ENCODE data around the gene CAMTA1.
"Not testable (repeated sequence)": the region's sequence is repeated elsewhere in the genome, so short reads cannot be mapped to it uniquely, and the experiment has no call there.

Gene CAMTA1

DNA sequence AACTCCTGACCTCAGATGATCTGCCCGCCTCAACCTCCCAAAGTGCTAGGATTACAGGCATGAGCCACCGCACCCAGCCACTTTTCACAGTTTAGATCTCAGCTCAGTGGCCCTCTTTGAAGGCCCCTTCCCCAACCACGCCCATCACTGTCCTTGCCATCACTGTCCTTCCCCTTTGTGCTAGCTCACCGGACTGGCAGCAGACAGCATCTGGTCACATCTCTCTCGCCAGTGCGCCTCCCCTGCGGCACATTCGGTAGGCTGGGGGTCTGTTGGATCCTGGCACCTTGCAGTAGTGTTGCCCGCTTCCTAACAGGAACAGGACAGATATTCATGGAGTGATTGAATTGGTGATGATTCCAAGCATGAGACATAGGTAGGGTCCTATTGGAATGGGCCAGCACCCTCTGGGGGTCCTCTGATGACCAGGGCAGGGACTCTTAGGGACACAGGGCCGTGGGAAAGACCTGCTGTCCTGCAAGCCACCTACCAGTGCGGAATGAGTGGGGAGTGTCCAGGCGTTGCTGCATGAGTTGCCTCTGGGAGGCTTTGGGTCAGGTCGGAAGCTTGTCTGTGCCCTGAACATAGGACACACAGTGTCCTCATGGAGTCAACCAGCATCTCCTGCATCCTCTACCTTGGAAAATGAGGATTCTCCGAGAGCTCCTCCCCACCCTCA is 807.0 kb downstream of the CAMTA1 start:
- no peak for DNase-seq

- no peak for DNase-seq
Observed at GRCh38 chr1:7594002-7594713, 808.9 kb downstream of the CAMTA1 start.

DNA sequence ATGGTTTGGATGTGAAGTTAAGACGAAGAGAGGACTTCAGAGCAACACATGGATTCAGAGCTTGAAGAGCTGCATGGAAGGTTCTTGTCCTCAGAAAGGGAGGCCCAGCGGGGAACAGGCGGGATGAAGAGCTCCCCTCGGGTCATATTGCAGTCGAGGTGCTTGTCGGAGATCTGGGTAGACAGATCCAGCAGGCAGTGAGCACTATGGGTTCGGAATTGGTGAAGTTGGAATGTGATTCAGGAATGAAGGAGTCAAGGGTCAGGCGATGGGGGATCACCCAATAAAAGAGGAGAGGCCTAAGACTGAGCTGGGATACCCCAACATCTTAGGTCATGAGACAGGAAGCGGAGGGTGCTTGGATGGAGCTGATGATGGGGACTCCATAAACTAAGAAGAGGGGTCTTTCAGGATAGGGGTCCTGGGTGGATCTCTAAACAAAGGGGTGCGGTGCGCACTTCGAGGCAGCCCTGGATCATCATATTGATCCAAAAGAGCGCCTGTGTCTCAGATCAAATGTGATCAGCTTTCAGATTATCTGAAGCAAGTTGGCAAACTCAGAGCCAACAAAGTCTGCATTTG is 809.6 kb downstream of the CAMTA1 start:
- DNase-seq = no peak

- DNase-seq = no peak
Observed at GRCh38 chr1:7595336-7595735, 810.1 kb downstream of the CAMTA1 start.

GRCh38 chr1:7596126-7596965 is 811.1 kb downstream of the CAMTA1 start:
- DNase-seq = no peak

GRCh38 chr1:7598058-7598457 is 812.8 kb downstream of the CAMTA1 start:
- not testable (repeated sequence) for DNase-seq

- not testable (repeated sequence) for DNase-seq
Observed at GRCh38 chr1:7604906-7605305, 819.7 kb downstream of the CAMTA1 start.

DNA sequence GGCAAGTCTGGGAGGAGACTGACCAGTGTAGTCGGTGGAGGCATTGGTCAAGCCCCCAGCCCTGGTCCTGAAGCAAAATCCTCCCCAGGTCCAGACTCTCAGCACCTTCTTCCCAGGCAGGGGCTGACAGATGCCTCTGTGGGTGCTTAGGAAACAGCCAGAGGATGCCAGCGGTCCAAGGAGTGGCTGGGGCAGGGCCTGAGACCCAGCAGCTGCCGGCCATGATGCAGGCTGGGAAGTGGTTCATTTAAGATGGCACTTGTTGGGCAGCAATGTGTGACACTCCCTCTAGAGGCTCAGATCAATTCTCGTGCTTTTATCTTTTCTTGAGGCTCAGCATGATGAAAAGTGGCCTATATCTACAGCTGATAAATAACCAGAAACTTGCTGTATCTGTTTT is 820.8 kb downstream of the CAMTA1 start:
- DNase-seq = no peak

- DNase-seq = no peak
Observed at GRCh38 chr1:7607097-7607496, 821.8 kb downstream of the CAMTA1 start.

DNA sequence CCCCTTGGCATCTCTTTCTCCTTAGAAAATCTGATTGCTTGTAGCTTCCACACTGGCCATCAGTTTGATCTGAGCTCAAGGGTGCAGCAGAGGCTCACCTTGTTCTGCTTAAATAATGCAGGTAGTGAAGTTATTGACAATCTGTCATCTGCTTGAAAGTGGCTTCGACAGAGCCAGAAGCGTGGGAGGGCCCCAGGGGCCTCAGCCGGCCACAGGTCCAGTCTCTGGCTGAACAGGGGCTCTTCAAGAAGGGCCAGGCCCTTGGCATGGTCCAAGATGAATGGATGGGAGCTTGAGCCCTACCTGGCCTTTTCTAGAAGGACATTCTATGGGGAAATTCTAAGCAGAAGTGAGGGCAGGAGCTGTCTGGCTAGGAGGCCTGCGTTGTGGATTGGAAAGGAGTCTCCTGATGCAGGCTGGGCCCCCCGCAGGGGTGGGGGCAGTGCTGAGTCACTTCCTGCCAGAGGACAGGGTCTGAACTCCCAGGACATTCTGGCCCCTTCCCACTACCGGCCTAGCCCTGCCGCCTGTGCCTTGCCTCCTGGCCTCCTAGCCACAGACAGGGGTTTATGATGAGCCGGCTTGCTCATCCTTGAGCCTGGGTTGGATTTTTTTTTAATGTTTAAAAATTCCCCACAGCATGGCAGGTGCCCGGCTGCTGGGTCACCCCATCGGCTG is 823.5 kb downstream of the CAMTA1 start:
- no peak for DNase-seq

- DNase-seq = no peak
Observed at GRCh38 chr1:7609311-7609994, 824.2 kb downstream of the CAMTA1 start.

DNA sequence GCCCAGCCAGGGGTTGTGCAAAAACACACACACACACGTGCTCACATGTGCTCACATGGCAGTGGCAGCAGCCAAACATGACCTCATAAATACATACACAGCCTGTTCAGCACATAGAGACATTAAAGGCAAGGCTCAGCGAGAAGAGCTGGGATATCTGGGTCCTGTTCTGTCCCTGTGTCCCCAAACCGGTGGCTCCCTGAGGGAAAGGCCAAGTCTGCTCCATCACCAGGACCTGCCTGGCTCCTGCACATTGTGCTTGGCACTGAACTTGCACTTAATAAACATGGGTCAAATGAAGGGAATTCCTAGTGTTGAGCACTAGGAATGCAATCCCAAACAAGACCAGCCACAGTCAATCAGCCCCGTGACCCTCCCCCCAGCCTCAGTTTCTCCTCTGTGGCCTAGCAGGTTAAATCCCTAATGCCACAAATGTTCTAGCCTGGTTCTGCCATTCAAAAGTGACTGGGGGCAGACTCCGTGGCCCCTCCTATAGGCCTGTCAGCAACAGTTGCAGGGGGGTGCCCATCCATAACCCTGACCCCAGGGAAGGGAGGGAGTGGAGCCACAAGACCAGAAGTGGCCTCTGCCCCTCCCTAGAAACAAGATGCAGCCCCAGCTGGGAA is 825.0 kb downstream of the CAMTA1 start:
- DNase-seq = no peak

- no peak for DNase-seq
Observed at GRCh38 chr1:7610936-7611335, 825.7 kb downstream of the CAMTA1 start.

DNA sequence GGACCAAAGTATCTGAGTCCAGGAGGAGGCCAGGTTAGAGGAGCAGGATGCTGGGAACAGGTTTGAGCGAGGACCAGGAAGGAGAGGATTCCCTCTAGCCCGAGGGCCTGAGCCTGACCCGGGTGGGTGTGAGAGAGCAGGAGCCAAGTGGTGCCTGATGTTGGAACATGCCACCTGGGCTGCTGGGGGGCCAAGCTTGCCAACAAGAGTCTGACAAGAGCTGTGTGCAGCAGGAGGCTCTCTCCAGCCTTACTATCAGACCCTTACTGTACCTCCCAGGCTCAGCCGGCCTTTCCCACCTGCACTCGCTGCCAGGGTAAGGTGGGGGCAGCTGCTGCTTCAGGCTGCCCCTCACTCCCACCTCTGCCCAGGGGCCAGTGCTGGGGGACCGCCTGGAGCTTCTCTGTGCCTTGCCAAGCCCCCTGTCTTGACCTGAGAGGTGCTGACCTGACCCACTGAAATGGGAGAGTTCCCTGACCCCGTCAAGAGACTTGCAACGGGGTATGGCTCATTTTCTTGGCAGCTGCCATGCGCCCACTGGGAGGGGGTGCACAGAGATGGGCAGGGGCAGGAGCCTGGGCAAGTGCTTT is 826.3 kb downstream of the CAMTA1 start:
- no peak for DNase-seq

- no peak for DNase-seq
Observed at GRCh38 chr1:7613106-7613850, 828.0 kb downstream of the CAMTA1 start.

- no peak for DNase-seq
Observed at GRCh38 chr1:7613851-7614205, 828.6 kb downstream of the CAMTA1 start.

GRCh38 chr1:7614576-7615074 is 829.4 kb downstream of the CAMTA1 start:
- no peak for DNase-seq

DNA sequence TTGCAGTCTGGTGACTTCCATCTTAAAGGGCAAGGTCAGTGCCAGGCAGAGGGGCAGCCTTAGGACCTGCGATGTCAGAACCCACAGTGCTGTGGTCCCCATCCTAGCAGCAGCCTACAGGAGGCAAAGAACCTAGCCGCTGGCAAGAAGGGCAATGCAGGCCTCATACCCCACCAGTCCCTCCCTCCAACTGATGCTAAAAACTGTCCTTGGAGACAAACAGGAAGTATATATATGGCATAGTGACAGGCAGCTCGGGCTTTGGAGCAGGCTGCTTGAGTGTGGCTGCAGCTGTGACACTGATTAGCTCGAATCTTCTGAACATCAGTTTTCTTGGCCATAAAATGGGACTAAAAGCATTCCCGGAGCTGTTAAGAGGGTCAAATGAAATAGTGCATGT is 829.9 kb downstream of the CAMTA1 start:
- no peak for DNase-seq

DNA sequence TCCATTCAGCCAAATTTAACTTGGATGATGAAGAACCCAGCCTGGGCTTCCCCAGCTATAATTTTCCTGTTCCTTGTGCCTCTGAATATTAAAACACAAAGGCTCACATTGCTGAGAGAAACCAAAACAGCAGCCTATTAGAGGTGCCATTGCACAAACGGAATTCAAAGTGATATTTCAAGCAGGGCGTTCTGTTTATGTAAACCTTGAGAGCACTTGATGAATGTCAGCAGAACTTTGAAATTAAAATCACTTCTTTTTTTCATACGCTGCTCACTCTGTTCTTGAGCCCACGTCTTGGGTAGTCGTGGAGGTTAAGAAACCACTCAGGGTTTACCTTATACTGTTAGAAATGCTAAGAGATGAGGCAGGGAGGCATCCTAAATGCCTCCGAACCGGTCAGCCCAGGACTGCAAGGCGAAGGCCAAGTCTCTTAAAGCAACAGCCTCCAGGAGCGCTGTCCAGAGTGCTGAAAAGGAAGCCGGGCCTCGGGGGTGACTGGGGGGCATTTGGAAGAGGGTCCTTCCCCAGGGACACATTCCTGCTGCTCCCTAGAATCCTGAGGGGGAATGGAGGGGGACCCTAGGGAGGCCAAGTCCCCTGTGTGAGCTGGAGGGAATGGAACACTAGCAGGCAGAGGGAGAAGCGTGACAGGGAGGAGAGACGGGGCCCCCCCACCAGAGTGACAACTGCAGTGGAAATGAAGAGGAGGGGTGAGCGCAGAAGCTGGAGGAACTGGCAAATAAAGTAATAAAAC is 831.0 kb downstream of the CAMTA1 start:
- no peak for DNase-seq

DNA sequence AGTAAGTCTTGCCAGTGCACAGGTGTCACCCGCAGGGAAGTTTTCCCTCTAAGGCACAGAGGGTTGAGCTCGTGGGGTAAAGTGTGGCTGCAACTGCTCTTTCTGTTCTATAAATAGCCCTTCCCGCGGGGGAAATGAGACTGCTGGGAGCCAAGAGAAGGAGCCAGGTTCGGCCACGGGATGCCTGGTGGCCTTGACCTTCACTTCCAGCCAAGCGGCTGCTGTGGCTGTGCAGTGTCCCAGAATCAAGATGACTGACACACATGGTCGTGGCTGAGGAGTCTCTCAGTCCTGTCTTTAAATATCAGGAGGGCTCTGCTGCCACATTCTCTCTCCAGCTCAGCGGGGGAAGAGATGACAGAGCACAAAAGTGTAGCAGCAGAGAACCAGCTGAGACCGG is 831.7 kb downstream of the CAMTA1 start:
- DNase-seq = no peak

Data from GF-D8 (cell line).